ENCODE data around the gene DEFB126.
"Not testable (repeated sequence)": the region's sequence is repeated elsewhere in the genome, so short reads cannot be mapped to it uniquely, and the experiment has no call there.

DEFB126 gene, protein sequence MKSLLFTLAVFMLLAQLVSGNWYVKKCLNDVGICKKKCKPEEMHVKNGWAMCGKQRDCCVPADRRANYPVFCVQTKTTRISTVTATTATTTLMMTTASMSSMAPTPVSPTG

GRCh38 chr20:142290-142689 lies at the start of gene DEFB126:
Gene DEFB126 (plus strand): TSS chr20:142590. CDS start chr20:142629, 39 bp downstream.
- POLR2A ChIA-PET: no interaction called here
- TF ChIP-seq CTBP1 (IDR thresholded peaks at IDR 0.05; ENCODE audit: borderline replicate concordance): no peak
- no peak for TF ChIP-seq NFRKB (IDR thresholded peaks at IDR 0.05)
- no peak for TF ChIP-seq LEF1 (IDR thresholded peaks at IDR 0.05; ENCODE audit: borderline replicate concordance)
- TF ChIP-seq FOXA1 (IDR thresholded peaks at IDR 0.05): no peak
- TF ChIP-seq FOXM1 (IDR thresholded peaks at IDR 0.05; ENCODE audit: borderline replicate concordance): no peak
- TF ChIP-seq FOXK2 (IDR thresholded peaks at IDR 0.05): no peak
- no peak for TF ChIP-seq HDGF (IDR thresholded peaks at IDR 0.05; ENCODE audit: borderline replicate concordance)
- TF ChIP-seq L3MBTL2 (conservative IDR thresholded peaks at IDR 0.05): no peak
- TF ChIP-seq ELF4 (IDR thresholded peaks at IDR 0.05): no peak
- TF ChIP-seq SP1 (IDR thresholded peaks at IDR 0.05): no peak
- no peak for TF ChIP-seq ARNT (IDR thresholded peaks at IDR 0.05)
- no peak for TF ChIP-seq BHLHE40 (IDR thresholded peaks at IDR 0.05; ENCODE audit: borderline replicate concordance)
- no peak for TF ChIP-seq TARDBP (IDR thresholded peaks at IDR 0.05)
- no peak for TF ChIP-seq ZNF384 (IDR thresholded peaks at IDR 0.05)
- TF ChIP-seq PKNOX1 (IDR thresholded peaks at IDR 0.05): no peak
- TF ChIP-seq SUZ12 (IDR thresholded peaks at IDR 0.05): no peak
- CTCF ChIA-PET: no interaction called here
- no peak for DNase-seq (ENCODE audit: extremely low spot score)

GRCh38 chr20:93641-94040 lies 48.7 kb upstream of the DEFB126 start:
- no peak for DNase-seq (ENCODE audit: extremely low spot score)
- TF ChIP-seq PKNOX1 (IDR thresholded peaks at IDR 0.05): no peak
- no peak for TF ChIP-seq LEF1 (IDR thresholded peaks at IDR 0.05; ENCODE audit: borderline replicate concordance)
- no peak for TF ChIP-seq FOXK2 (IDR thresholded peaks at IDR 0.05)
- no peak for TF ChIP-seq ARNT (IDR thresholded peaks at IDR 0.05)
- no peak for TF ChIP-seq ELF4 (IDR thresholded peaks at IDR 0.05)
- TF ChIP-seq ZNF384 (IDR thresholded peaks at IDR 0.05): no peak
- no peak for TF ChIP-seq SUZ12 (IDR thresholded peaks at IDR 0.05)
- no peak for TF ChIP-seq L3MBTL2 (conservative IDR thresholded peaks at IDR 0.05)
- TF ChIP-seq SP1 (IDR thresholded peaks at IDR 0.05): no peak
- no peak for TF ChIP-seq FOXA1 (IDR thresholded peaks at IDR 0.05)
- no peak for TF ChIP-seq HDGF (IDR thresholded peaks at IDR 0.05; ENCODE audit: borderline replicate concordance)
- TF ChIP-seq NFRKB (IDR thresholded peaks at IDR 0.05): no peak
- POLR2A ChIA-PET: no interaction called here
- CTCF ChIA-PET: no interaction called here

- POLR2A ChIA-PET: no interaction called here
- TF ChIP-seq LEF1 (IDR thresholded peaks at IDR 0.05; ENCODE audit: borderline replicate concordance): no peak
- no peak for TF ChIP-seq HDGF (IDR thresholded peaks at IDR 0.05; ENCODE audit: borderline replicate concordance)
- no peak for TF ChIP-seq ZNF384 (IDR thresholded peaks at IDR 0.05)
- no peak for TF ChIP-seq FOXM1 (IDR thresholded peaks at IDR 0.05; ENCODE audit: borderline replicate concordance)
- TF ChIP-seq ELF4 (IDR thresholded peaks at IDR 0.05): no peak
- TF ChIP-seq PKNOX1 (IDR thresholded peaks at IDR 0.05): no peak
- CTCF ChIA-PET: no interaction called here
- no peak for DNase-seq (ENCODE audit: extremely low spot score)
Observed at GRCh38 chr20:95215-95614, 47.2 kb upstream of the DEFB126 start.

DNA sequence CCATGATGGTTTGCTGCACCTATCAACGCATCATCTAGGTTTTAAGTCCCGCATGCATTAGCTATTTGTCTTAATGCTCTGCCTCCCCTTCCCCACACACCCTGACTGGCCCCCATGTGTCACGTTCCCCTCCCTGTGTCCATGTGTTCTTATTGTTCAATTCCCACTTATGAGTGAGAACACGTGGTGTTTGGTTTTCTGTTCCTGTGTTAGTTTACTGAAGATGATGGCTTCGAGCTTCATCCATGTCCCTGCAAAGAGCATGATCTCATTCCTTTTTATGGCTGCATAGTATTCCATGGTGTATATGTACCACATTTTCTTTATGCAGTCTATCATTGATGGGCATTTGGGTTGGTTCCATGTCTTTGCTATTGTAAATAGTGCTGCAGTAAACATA lies 44.7 kb upstream of the DEFB126 start:
- DNase-seq (ENCODE audit: extremely low spot score); CTCF ChIA-PET; POLR2A ChIA-PET: not testable (repeated sequence)

GRCh38 chr20:101975-102374 lies 40.4 kb upstream of the DEFB126 start:
- POLR2A ChIA-PET: no interaction called here
- TF ChIP-seq PKNOX1 (IDR thresholded peaks at IDR 0.05): no peak
- DNase-seq (ENCODE audit: extremely low spot score): no peak
- CTCF ChIA-PET: no interaction called here

- TF ChIP-seq NFRKB (IDR thresholded peaks at IDR 0.05) (no peak), SUZ12 (IDR thresholded peaks at IDR 0.05) (no peak), CTBP1 (IDR thresholded peaks at IDR 0.05; ENCODE audit: borderline replicate concordance) (no peak), ZNF384 (IDR thresholded peaks at IDR 0.05) (no peak), FOXA1 (IDR thresholded peaks at IDR 0.05) (no peak), ARNT (IDR thresholded peaks at IDR 0.05) (no peak), FOXK2 (IDR thresholded peaks at IDR 0.05) (no peak), PKNOX1 (IDR thresholded peaks at IDR 0.05) (no peak), LEF1 (IDR thresholded peaks at IDR 0.05; ENCODE audit: borderline replicate concordance) (no peak), HDGF (IDR thresholded peaks at IDR 0.05; ENCODE audit: borderline replicate concordance) (no peak), SP1 (IDR thresholded peaks at IDR 0.05) (no peak), TARDBP (IDR thresholded peaks at IDR 0.05) (no peak), FOXM1 (IDR thresholded peaks at IDR 0.05; ENCODE audit: borderline replicate concordance) (no peak), ELF4 (IDR thresholded peaks at IDR 0.05) (no peak), BHLHE40 (IDR thresholded peaks at IDR 0.05; ENCODE audit: borderline replicate concordance) (no peak), L3MBTL2 (conservative IDR thresholded peaks at IDR 0.05) (no peak)
- ChIA-PET CTCF (no interaction called here), POLR2A (no interaction called here)
- DNase-seq (ENCODE audit: extremely low spot score): no peak
Observed at GRCh38 chr20:103456-103855, 38.9 kb upstream of the DEFB126 start.

Data from HEK293T (cell line).